Gastrocnemius medialis (tissue), 4 donors: ENCODE measurements around the gene PAX5. TPM values are rescaled to one million over a fixed set of nuclear protein-coding genes. Genes with fewer than 3 reads are reported as not detected.

Experiments used
- ATAC-seq, 2 donors: fragments of 150-250 bp; one replicate each; pipeline ENCODE4 v1.9.1; 2016
- DNase-seq, 2 donors: peaks; one replicate each; pipeline ENCODE4 v3.0.0-alpha.2; 2019
- H3K27ac ChIP-seq, 4 donors: fragments of 200-600 bp; sonication (generic); 1 replicate in 1 of 4; 2 replicates in 3 of 4; pipeline ENCODE4 v1.5.1; 2016 to 2018; ENCODE audit warnings: mild to moderate bottlenecking in 2 of 4, moderate library complexity in 1 of 4
- H3K27me3 ChIP-seq, 3 donors: fragments of 200-600 bp; sonication (generic) in 2 of 3; 1 replicate in 1 of 3; 2 replicates in 2 of 3; pipeline versions ENCODE4 v1.5.1 to v1.6.0; 2016 to 2019; ENCODE audit warnings: mild to moderate bottlenecking in 1 of 3, moderate library complexity in 1 of 3
- H3K36me3 ChIP-seq, 2 donors: fragments of 200-600 bp; sonication (generic) in 1 of 2; one replicate each; pipeline ENCODE4 v1.5.1; 2017 to 2018
- H3K4me1 ChIP-seq, 2 donors: fragments of 200-600 bp; sonication (generic) in 1 of 2; one replicate each; pipeline ENCODE4 v1.5.1; 2016 to 2017; ENCODE audit warnings: mild to moderate bottlenecking in 2 of 2
- H3K4me3 ChIP-seq, 4 donors: fragments of 200-600 bp; sonication (generic) in 3 of 4; 1 replicate in 1 of 4; 2 replicates in 3 of 4; pipeline ENCODE4 v1.5.1; 2016 to 2019; ENCODE audit warnings: mild to moderate bottlenecking in 2 of 4
- H3K9me3 ChIP-seq, 3 donors: fragments of 200-600 bp; sonication (generic) in 2 of 3; 1 replicate in 1 of 3; 2 replicates in 2 of 3; pipeline ENCODE4 v1.5.1; 2016 to 2019
- CTCF ChIP-seq, 5 experiments: fragments of 450-650 bp in 3 of 5; fragments of 200-600 bp in 2 of 5; sonication (generic) in 2 of 5; IDR thresholded peaks in 4 of 5; conservative IDR thresholded peaks in 1 of 5; 1 replicate in 4 of 5; 2 replicates in 1 of 5; pipeline ENCODE4 v1.5.1; 2016 to 2019; ENCODE audit warnings: antibody characterized with exemption in 5 of 5, mild to moderate bottlenecking in 3 of 5, moderate library complexity in 3 of 5
- POLR2A ChIP-seq, 2 donors: fragments of 450-650 bp; IDR thresholded peaks; one replicate each; pipeline ENCODE4 v1.6.1; 2017; ENCODE audit warnings: antibody characterized with exemption in 2 of 2, mild to moderate bottlenecking in 2 of 2, moderate library complexity in 2 of 2
- in situ Hi-C, 4 donors: fragments of 200-750 bp; cut with MboI; loops; one replicate each; pipeline versions ENCODE4 v1.15.0 to v1.8.0; 2017; ENCODE audit warnings: low sequenced_read_pairs in 4 of 4
- intact Hi-C: fragments of 100-400 bp; cut with DNase I; formaldehyde crosslinking; loops from one replicate; pipeline ENCODE4 v1.15.1; 2023; ENCODE audit warnings: low total_unique reads
- total RNA-seq, 4 donors: library from RNA; depleted of rRNA; stranded (reverse); fragments of >200 nt; gene quantifications; one replicate each; pipeline versions ENCODE4 v1.1.0 to v1.2.3, GENCODE V29; 2016

Gene PAX5
- total RNA-seq, 4 donors from 2014 or later: 0.19 TPM; not detected in 3

DNA sequence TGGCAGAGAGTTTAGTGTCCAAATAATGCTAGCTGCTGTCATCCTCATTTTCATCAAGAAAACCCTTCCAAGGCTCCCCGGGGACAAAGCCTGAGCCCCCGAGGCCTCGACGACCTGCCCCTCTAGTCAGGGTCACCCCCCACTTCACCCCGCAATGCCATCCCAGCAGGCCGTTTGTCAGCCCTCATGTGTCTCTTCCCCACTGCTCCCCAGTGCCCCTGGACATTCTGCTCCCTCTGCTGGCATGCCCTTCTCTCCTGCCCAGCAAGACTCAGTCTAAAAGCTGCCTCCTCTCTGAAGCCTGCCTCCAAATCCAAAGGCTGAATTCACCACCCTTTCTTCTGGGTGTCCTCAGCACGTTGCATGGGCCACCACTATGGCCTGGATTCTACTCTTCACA, 59.3 kb downstream of the PAX5 start:
- no peak for TF ChIP-seq POLR2A (IDR thresholded peaks at IDR 0.05)
- TF ChIP-seq CTCF (IDR thresholded peaks at IDR 0.05 in 4 of 5, conservative IDR thresholded peaks at IDR 0.05 in 1 of 5): no peak

DNA sequence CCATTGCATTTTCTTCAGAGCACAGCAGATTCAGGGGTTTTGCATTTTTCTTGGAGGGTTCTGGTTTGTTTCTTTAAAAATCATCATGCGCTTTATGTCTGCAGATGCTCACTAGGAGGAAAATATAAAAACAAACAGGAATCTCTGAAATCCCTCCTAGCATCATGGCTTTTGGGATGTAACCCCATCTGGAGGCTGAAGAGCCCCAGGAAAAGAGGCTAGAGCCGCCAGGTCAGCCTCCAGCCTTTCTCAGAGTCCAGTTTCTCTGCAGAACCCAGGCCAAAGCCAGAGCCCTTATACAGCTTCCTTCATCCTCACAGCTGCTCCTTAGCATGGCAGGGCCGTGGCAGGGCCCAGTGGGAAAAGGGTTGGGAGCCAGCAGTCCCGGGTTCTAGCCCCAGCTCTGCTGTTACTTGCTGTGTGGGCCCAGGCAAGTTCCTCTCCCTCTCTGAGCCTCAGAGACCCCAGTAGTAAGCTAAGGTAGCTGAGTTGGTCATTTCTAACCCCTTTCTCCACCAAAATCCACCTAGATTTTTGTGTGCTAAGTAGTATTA, 62.1 kb downstream of the PAX5 start:
- Histone ChIP-seq H3K4me3 (no peak overlapping the region), H3K36me3 (no peaks in the 10 kb centered on the region), H3K27ac (no peak overlapping the region), H3K4me1 (no peaks in the 10 kb centered on the region), H3K9me3 (no peaks in the 10 kb centered on the region), H3K27me3 (no peaks in the 10 kb centered on the region)
- TF ChIP-seq POLR2A (IDR thresholded peaks at IDR 0.05): no peak
- TF ChIP-seq CTCF (IDR thresholded peaks at IDR 0.05 in 4 of 5, conservative IDR thresholded peaks at IDR 0.05 in 1 of 5): no peak
- DNase-seq (no peak), ATAC-seq (no peak)
- intact Hi-C loops: no loop called here
- in situ Hi-C loops: no loop called here

More for the DNA sequence above, 59.3 kb downstream of the PAX5 start:
- DNase-seq: no peak
- H3K27me3 ChIP-seq: no peaks in the 10 kb centered on the region
- no peak overlapping the region for H3K27ac ChIP-seq
- no peak for ATAC-seq
- H3K4me3 ChIP-seq: no peak overlapping the region
- in situ Hi-C loops: loop anchor here in 1 of 4 donors (25.0 kb wide), 1 partner anchor 87 kb away; no protein-coding TSS in a partner anchor
- intact Hi-C loops: no loop called here
- no peaks in the 10 kb centered on the region for H3K36me3 ChIP-seq
- H3K9me3 ChIP-seq: no peaks in the 10 kb centered on the region
- H3K4me1 ChIP-seq: no peaks in the 10 kb centered on the region

GRCh38 chr9:36970007-36970888, 63.8 kb downstream of the PAX5 start:
- ATAC-seq (no peak), DNase-seq (no peak)
- TF ChIP-seq CTCF (IDR thresholded peaks at IDR 0.05 in 4 of 5, conservative IDR thresholded peaks at IDR 0.05 in 1 of 5): no peak
- TF ChIP-seq POLR2A (IDR thresholded peaks at IDR 0.05): no peak
- no peak overlapping the region for H3K4me3 ChIP-seq
- H3K36me3 ChIP-seq: no peaks in the 10 kb centered on the region
- no peak overlapping the region for H3K27ac ChIP-seq
- H3K27me3 ChIP-seq: no peaks in the 10 kb centered on the region
- intact Hi-C loops (no loop called here), in situ Hi-C loops (no loop called here)
- no peaks in the 10 kb centered on the region for H3K4me1 ChIP-seq
- no peaks in the 10 kb centered on the region for H3K9me3 ChIP-seq

- ATAC-seq (no peak), DNase-seq (no peak)
- no peaks in the 10 kb centered on the region for H3K9me3 ChIP-seq
- in situ Hi-C loops (no loop called here), intact Hi-C loops (no loop called here)
- no peaks in the 10 kb centered on the region for H3K27me3 ChIP-seq
- H3K4me3 ChIP-seq: no peak overlapping the region
- H3K4me1 ChIP-seq: no peaks in the 10 kb centered on the region
- H3K36me3 ChIP-seq: no peaks in the 10 kb centered on the region
- no peak for TF ChIP-seq CTCF (IDR thresholded peaks at IDR 0.05 in 4 of 5, conservative IDR thresholded peaks at IDR 0.05 in 1 of 5)
- TF ChIP-seq POLR2A (IDR thresholded peaks at IDR 0.05): no peak
- no peak overlapping the region for H3K27ac ChIP-seq
These were observed 64.8 kb downstream of the PAX5 start for GRCh38 chr9:36969216-36969771.
